Panc1 (cell line): ENCODE measurements around the gene RS1.

Source experiments
- POLR2AphosphoS5 ChIP-seq: IDR thresholded peaks from 2 replicates; pipeline ENCODE4 v1.6.1; 2012; ENCODE audit warnings: mild to moderate bottlenecking, low read depth, low read length, moderate library complexity
- SIN3A ChIP-seq: IDR thresholded peaks from 2 replicates; pipeline ENCODE4 v1.6.1; 2012; ENCODE audit warnings: low read depth, mild to moderate bottlenecking, low read length, moderate library complexity, borderline replicate concordance; ENCODE audit not compliant: insufficient read depth
- TF ChIP-seq, protein P1 (sequence below): fragments of 450-650 bp; IDR thresholded peaks from 2 replicates; pipeline ENCODE4 v1.5.1; 2017; ENCODE audit warnings: mild to moderate bottlenecking

GRCh38 chrX:18666614-18667013 lies 5.3 kb downstream of the RS1 start:
- TF ChIP-seq, protein P1, sequence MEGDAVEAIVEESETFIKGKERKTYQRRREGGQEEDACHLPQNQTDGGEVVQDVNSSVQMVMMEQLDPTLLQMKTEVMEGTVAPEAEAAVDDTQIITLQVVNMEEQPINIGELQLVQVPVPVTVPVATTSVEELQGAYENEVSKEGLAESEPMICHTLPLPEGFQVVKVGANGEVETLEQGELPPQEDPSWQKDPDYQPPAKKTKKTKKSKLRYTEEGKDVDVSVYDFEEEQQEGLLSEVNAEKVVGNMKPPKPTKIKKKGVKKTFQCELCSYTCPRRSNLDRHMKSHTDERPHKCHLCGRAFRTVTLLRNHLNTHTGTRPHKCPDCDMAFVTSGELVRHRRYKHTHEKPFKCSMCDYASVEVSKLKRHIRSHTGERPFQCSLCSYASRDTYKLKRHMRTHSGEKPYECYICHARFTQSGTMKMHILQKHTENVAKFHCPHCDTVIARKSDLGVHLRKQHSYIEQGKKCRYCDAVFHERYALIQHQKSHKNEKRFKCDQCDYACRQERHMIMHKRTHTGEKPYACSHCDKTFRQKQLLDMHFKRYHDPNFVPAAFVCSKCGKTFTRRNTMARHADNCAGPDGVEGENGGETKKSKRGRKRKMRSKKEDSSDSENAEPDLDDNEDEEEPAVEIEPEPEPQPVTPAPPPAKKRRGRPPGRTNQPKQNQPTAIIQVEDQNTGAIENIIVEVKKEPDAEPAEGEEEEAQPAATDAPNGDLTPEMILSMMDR: no peak
- TF ChIP-seq SIN3A (no peak), POLR2AphosphoS5 (no peak)
